ENCODE results near the gene DNTT. TPM values are rescaled to one million over a fixed set of nuclear protein-coding genes. Genes with fewer than 3 reads are reported as not detected.

Gene DNTT
- total RNA-seq, 1 donor = not detected

GRCh38 chr10:96290368-96291133 lies 13.7 kb upstream of the DNTT start:
- Histone ChIP-seq H3K4me1 (ENCODE audit: insufficient read depth, low read length) (no peaks in the 10 kb centered on the region), H3K27me3 (ENCODE audit: insufficient read depth, low read length) (no peaks in the 10 kb centered on the region), H3K4me3 (ENCODE audit: insufficient read depth, low read length) (no peak overlapping the region), H3K9me3 (ENCODE audit: low read depth, low read length) (no peaks in the 10 kb centered on the region), H3K4me2 (ENCODE audit: insufficient read depth, low read length) (no peak overlapping the region), H4K20me1 (ENCODE audit: insufficient read depth, low read length) (no peaks in the 10 kb centered on the region), H3K79me2 (ENCODE audit: insufficient read depth, low read length) (no peaks in the 10 kb centered on the region), H3K27ac (ENCODE audit: low read depth, low read length) (no peak overlapping the region), H3K36me3 (ENCODE audit: insufficient read depth, low read length) (no peaks in the 10 kb centered on the region), H2AFZ (ENCODE audit: low read length) (no peak overlapping the region)
- TF ChIP-seq CTCF (IDR thresholded peaks at IDR 0.05; ENCODE audit: extremely low read depth, low read depth, low read length) = no peak
- DNase-seq (ENCODE audit: insufficient read length, low spot score, missing footprints) = no peak

DNA sequence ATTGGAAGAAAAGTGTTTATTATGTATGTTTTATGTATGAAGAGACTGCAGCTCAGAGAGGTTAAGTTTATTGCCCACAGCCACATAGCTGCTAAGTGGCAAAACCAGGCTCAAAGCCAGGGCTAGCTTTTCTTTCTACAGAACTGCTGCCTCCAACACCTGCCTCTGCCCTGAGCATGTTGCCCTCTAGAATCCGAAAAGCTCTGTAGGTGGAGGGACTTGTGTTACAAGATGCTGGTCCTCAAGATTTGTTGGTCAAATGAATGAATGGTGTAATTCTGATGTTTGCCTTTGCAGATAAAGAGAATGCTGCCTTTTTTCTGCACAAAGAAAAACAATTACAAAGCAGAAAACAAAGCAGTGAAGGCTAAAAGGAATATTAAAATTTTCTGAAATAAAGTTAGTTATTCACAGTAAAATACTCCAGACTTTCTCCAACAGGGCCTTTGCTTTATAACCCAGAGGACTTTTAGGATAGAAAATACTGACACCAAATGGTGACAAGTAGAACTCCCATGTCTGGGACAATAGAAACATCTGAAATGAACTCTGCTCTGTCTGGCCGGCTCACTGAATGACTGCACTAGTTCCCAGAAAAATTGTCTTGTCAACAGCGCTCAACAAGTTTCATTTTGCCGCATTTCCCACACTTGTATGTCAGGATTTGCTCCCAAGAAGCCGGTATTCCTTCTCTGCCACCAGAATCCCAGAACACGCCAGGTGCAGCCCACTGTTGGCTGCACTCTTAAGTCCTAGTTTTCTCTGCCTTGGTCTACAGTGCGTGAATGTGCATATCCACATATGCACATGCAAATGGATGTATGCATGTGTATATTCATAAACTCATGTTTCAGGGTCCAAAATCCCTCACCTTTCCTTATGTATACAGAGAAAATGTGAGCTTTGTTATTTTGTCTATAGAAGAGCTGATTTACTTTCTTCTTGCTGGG lies 11.0 kb upstream of the DNTT start:
- H3K4me1 ChIP-seq (ENCODE audit: insufficient read depth, low read length) = no peaks in the 10 kb centered on the region
- H3K27me3 ChIP-seq (ENCODE audit: insufficient read depth, low read length) = no peaks in the 10 kb centered on the region
- H3K9me3 ChIP-seq (ENCODE audit: low read depth, low read length) = no peaks in the 10 kb centered on the region
- no peaks in the 10 kb centered on the region for H4K20me1 ChIP-seq (ENCODE audit: insufficient read depth, low read length)
- no peak overlapping the region for H3K4me2 ChIP-seq (ENCODE audit: insufficient read depth, low read length)
- no peaks in the 10 kb centered on the region for H3K36me3 ChIP-seq (ENCODE audit: insufficient read depth, low read length)
- H3K79me2 ChIP-seq (ENCODE audit: insufficient read depth, low read length) = no peaks in the 10 kb centered on the region
- H3K4me3 ChIP-seq (ENCODE audit: insufficient read depth, low read length) = no peak overlapping the region
- peak; percentile 45 for DNase-seq (ENCODE audit: insufficient read length, low spot score, missing footprints)
- peak; percentile 52 for TF ChIP-seq CTCF (IDR thresholded peaks at IDR 0.05; ENCODE audit: extremely low read depth, low read depth, low read length)
- no peak overlapping the region for H3K27ac ChIP-seq (ENCODE audit: low read depth, low read length)
- no peak overlapping the region for H2AFZ ChIP-seq (ENCODE audit: low read length)

- DNase-seq (ENCODE audit: insufficient read length, low spot score, missing footprints) = no peak
- Histone ChIP-seq H3K9me3 (ENCODE audit: low read depth, low read length) (no peaks in the 10 kb centered on the region), H3K4me2 (ENCODE audit: insufficient read depth, low read length) (no peak overlapping the region), H3K27ac (ENCODE audit: low read depth, low read length) (no peak overlapping the region), H3K79me2 (ENCODE audit: insufficient read depth, low read length) (no peaks in the 10 kb centered on the region), H3K27me3 (ENCODE audit: insufficient read depth, low read length) (no peaks in the 10 kb centered on the region), H3K4me1 (ENCODE audit: insufficient read depth, low read length) (no peaks in the 10 kb centered on the region), H3K36me3 (ENCODE audit: insufficient read depth, low read length) (no peaks in the 10 kb centered on the region), H3K4me3 (ENCODE audit: insufficient read depth, low read length) (no peak overlapping the region), H4K20me1 (ENCODE audit: insufficient read depth, low read length) (no peaks in the 10 kb centered on the region), H2AFZ (ENCODE audit: low read length) (no peak overlapping the region)
- TF ChIP-seq CTCF (IDR thresholded peaks at IDR 0.05; ENCODE audit: extremely low read depth, low read depth, low read length) = no peak
Observed at GRCh38 chr10:96295475-96295874, 8.8 kb upstream of the DNTT start.

- Histone ChIP-seq H3K4me3 (ENCODE audit: insufficient read depth, low read length) (no peak overlapping the region), H3K79me2 (ENCODE audit: insufficient read depth, low read length) (no peaks in the 10 kb centered on the region), H3K4me1 (ENCODE audit: insufficient read depth, low read length) (no peaks in the 10 kb centered on the region), H3K36me3 (ENCODE audit: insufficient read depth, low read length) (no peaks in the 10 kb centered on the region), H3K9me3 (ENCODE audit: low read depth, low read length) (no peaks in the 10 kb centered on the region), H2AFZ (ENCODE audit: low read length) (no peak overlapping the region), H3K27me3 (ENCODE audit: insufficient read depth, low read length) (peaks cover 2% of the 10 kb centered on the region), H4K20me1 (ENCODE audit: insufficient read depth, low read length) (no peaks in the 10 kb centered on the region), H3K27ac (ENCODE audit: low read depth, low read length) (no peak overlapping the region), H3K4me2 (ENCODE audit: insufficient read depth, low read length) (no peak overlapping the region)
- no peak for TF ChIP-seq CTCF (IDR thresholded peaks at IDR 0.05; ENCODE audit: extremely low read depth, low read depth, low read length)
- DNase-seq (ENCODE audit: insufficient read length, low spot score, missing footprints) = no peak
Observed at GRCh38 chr10:96297486-96297885, 6.7 kb upstream of the DNTT start.
